ENCODE measurements around the gene PSMB3.

PSMB3 gene

DNA sequence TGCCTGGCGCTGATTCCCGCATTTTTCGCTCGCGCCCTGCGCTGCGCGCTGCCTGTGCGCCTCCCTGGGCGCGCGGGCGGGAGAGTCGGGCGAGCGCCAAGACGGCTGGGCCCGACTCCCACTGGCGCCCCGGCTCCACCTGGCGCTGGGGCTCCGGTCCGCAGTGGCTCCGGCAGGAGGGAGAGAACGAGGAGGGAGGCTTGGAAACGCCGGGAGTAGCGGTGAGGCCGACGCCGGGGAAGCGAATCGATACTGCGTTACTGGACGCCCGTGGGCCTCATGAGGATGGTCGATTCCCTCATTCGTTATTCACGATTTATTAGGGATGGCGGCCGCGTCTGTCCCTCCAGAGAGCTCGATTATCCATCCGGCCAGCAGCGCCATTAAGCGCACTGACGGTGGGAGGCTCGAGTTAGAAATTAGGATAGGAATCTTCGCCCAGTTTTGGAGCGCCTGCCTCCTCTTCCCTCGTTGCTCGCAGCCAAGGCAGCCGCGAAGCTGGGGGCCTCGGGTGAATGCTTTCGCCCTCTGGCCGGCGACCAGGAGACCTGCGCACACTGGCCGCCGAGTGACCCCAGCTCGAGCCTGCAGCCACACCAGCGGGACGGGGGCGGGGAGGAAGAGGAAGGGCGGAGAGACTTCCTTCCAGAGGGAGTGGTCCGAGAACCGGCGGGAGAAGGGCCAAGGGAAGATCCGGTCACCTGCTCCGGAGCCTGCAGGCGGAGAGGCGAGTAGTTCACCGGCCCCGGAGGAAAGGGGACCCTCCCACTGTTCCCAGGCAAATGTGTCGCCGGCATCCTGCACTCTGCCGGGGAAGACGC is 3.1 kb upstream of the PSMB3 start (continued):
- TF ChIP-seq, protein P1, sequence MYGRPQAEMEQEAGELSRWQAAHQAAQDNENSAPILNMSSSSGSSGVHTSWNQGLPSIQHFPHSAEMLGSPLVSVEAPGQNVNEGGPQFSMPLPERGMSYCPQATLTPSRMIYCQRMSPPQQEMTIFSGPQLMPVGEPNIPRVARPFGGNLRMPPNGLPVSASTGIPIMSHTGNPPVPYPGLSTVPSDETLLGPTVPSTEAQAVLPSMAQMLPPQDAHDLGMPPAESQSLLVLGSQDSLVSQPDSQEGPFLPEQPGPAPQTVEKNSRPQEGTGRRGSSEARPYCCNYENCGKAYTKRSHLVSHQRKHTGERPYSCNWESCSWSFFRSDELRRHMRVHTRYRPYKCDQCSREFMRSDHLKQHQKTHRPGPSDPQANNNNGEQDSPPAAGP (tag by site-specific recombination; IDR thresholded peaks at IDR 0.05): peak; percentile 62; the same call in 1 of the 2 replicates
- TF ChIP-seq ZNF48 (tag by site-specific recombination; IDR thresholded peaks at IDR 0.05) (no peak), ZNF707 (tag by site-specific recombination; IDR thresholded peaks at IDR 0.05) (no peak), ZNF600 (tag by site-specific recombination; IDR thresholded peaks at IDR 0.05) (peak; percentile 98), BCL11B (tag by site-specific recombination; IDR thresholded peaks at IDR 0.05; ENCODE audit: low read depth) (0 out of 2 replicates have a peak, but pooled peaks have one; percentile 33), ZFP37 (tag by site-specific recombination; IDR thresholded peaks at IDR 0.05) (peak; percentile 64; the same call in 1 of the 2 replicates), SP3 (tag by site-specific recombination; IDR thresholded peaks at IDR 0.05) (peak; percentile 85), SP2 (tag by site-specific recombination; IDR thresholded peaks at IDR 0.05) (peak; percentile 91), ZNF341 (tag by site-specific recombination; IDR thresholded peaks at IDR 0.05; ENCODE audit: low read depth) (peak; percentile 100), ZFHX2 (tag by site-specific recombination; conservative IDR thresholded peaks at IDR 0.05) (peak; percentile 53), KLF9 (tag by site-specific recombination; IDR thresholded peaks at IDR 0.05; ENCODE audit: low read depth) (peak; percentile 89), KLF16 (tag by site-specific recombination; IDR thresholded peaks at IDR 0.05) (peak; percentile 80), KLF8 (tag by site-specific recombination; IDR thresholded peaks at IDR 0.05) (peak; percentile 96), ZNF501 (tag by site-specific recombination; IDR thresholded peaks at IDR 0.05) (peak; percentile 45; the same call in 1 of the 2 replicates), ZNF157 (tag by site-specific recombination; IDR thresholded peaks at IDR 0.05) (no peak), ZNF558 (tag by site-specific recombination; IDR thresholded peaks at IDR 0.05) (no peak), ZBTB1 (tag by site-specific recombination; IDR thresholded peaks at IDR 0.05) (no peak)
- TF ChIP-seq, protein P2, sequence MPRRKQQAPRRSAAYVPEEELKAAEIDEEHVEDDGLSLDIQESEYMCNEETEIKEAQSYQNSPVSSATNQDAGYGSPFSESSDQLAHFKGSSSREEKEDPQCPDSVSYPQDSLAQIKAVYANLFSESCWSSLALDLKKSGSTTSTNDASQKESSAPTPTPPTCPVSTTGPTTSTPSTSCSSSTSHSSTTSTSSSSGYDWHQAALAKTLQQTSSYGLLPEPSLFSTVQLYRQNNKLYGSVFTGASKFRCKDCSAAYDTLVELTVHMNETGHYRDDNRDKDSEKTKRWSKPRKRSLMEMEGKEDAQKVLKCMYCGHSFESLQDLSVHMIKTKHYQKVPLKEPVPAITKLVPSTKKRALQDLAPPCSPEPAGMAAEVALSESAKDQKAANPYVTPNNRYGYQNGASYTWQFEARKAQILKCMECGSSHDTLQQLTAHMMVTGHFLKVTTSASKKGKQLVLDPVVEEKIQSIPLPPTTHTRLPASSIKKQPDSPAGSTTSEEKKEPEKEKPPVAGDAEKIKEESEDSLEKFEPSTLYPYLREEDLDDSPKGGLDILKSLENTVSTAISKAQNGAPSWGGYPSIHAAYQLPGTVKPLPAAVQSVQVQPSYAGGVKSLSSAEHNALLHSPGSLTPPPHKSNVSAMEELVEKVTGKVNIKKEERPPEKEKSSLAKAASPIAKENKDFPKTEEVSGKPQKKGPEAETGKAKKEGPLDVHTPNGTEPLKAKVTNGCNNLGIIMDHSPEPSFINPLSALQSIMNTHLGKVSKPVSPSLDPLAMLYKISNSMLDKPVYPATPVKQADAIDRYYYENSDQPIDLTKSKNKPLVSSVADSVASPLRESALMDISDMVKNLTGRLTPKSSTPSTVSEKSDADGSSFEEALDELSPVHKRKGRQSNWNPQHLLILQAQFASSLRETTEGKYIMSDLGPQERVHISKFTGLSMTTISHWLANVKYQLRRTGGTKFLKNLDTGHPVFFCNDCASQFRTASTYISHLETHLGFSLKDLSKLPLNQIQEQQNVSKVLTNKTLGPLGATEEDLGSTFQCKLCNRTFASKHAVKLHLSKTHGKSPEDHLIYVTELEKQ (tag by site-specific recombination; IDR thresholded peaks at IDR 0.05; ENCODE audit: borderline replicate concordance): no peak
- TF ChIP-seq, protein P3, sequence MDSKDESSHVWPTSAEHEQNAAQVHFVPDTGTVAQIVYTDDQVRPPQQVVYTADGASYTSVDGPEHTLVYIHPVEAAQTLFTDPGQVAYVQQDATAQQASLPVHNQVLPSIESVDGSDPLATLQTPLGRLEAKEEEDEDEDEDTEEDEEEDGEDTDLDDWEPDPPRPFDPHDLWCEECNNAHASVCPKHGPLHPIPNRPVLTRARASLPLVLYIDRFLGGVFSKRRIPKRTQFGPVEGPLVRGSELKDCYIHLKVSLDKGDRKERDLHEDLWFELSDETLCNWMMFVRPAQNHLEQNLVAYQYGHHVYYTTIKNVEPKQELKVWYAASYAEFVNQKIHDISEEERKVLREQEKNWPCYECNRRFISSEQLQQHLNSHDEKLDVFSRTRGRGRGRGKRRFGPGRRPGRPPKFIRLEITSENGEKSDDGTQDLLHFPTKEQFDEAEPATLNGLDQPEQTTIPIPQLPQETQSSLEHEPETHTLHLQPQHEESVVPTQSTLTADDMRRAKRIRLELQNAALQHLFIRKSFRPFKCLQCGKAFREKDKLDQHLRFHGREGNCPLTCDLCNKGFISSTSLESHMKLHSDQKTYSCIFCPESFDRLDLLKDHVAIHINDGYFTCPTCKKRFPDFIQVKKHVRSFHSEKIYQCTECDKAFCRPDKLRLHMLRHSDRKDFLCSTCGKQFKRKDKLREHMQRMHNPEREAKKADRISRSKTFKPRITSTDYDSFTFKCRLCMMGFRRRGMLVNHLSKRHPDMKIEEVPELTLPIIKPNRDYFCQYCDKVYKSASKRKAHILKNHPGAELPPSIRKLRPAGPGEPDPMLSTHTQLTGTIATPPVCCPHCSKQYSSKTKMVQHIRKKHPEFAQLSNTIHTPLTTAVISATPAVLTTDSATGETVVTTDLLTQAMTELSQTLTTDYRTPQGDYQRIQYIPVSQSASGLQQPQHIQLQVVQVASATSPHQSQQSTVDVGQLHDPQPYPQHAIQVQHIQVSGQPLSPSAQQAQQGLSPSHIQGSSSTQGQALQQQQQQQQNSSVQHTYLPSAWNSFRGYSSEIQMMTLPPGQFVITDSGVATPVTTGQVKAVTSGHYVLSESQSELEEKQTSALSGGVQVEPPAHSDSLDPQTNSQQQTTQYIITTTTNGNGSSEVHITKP (tag by site-specific recombination; IDR thresholded peaks at IDR 0.05): peak; percentile 58

DNA sequence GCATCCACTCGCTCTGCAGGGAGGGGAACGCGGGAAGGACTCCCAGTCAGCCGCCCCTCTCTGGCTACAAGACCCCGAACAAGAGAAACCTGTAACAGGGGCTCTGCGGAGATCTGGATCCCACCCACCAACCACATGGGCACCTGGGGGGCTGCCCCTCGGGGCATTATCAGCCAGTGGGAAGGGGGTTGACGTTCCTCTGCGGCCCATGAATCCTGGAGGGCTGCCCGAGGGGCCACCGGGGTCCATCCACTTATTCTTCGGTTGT is 2.6 kb upstream of the PSMB3 start:
- CTCF ChIA-PET: interaction anchor here (0.8 kb wide), 1 partner anchor 87 kb away, joined by 3 read pairs; no protein-coding TSS in a partner anchor
- peaks cover 29% of the 10 kb centered on the region for H3K4me1 ChIP-seq (ENCODE audit: control insufficient read depth, insufficient read depth, low read length)
- H3K4me3 ChIP-seq (ENCODE audit: low read depth, low read length): peak overlapping the region; percentile 54
- TF ChIP-seq, protein P3 (tag by site-specific recombination; IDR thresholded peaks at IDR 0.05): peak; percentile 4; the same call in 1 of the 2 replicates
- TF ChIP-seq ZBTB21 (tag by site-specific recombination; IDR thresholded peaks at IDR 0.05) (no peak), SP3 (tag by site-specific recombination; IDR thresholded peaks at IDR 0.05) (0 out of 2 replicates have a peak, but pooled peaks have one; percentile 10)
- POLR2A ChIA-PET: interaction anchor here (1.0 to 2.8 kb wide), 6 partner anchors 16 to 120 kb away, joined by 3 to 20 read pairs (median 7); partner anchors contain the start of genes CISD3, LASP1 and MLLT6
- H3K36me3 ChIP-seq (ENCODE audit: control insufficient read depth in 2 of 2, insufficient read depth in 1 of 2, low read length in 2 of 2): peaks cover 14 to 15% of the 10 kb centered on the region in 2 experiments
- H3K27ac ChIP-seq (ENCODE audit: extremely low read depth, low read depth, low read length): peak overlapping the region; percentile 89; the same call in 1 of the 2 replicates
- no peaks in the 10 kb centered on the region for H3K9me3 ChIP-seq (ENCODE audit: control insufficient read depth, insufficient read depth, low read depth, low read length)

Data from HEK293 (cell line).